ENCODE measurements around the gene HOXC10.

HOXC10 gene

GRCh38 chr12:53938326-53939140 lies 46.4 kb upstream of the HOXC10 start, which contains the start of gene HOXC13:
Gene HOXC13 (plus strand): TSS chr12:53938831. CDS start chr12:53938907, 76 bp downstream.
- peak within 1 kb of the TSS; percentile 80 for H3K9ac ChIP-seq (ENCODE audit: low read length)

GRCh38 chr12:53939141-53940108 lies 45.5 kb upstream of the HOXC10 start:
- H2AK5ac ChIP-seq (ENCODE audit: low read length): peak overlapping the region; percentile 96
- H4K91ac ChIP-seq (ENCODE audit: low read depth, low read length): peak overlapping the region; percentile 84
- H2BK5ac ChIP-seq (ENCODE audit: low read depth, low read length, poor library complexity): peak overlapping the region; percentile 87
- H3K79me2 ChIP-seq (ENCODE audit: control insufficient read depth, insufficient read depth, low read length, poor library complexity): peaks cover 14% of the 10 kb centered on the region
- peak; percentile 77 to 83 for DNase-seq
- peak overlapping the region; percentile 80 for H3K9ac ChIP-seq (ENCODE audit: low read length)
- H3K23ac ChIP-seq (ENCODE audit: low read length): no peak overlapping the region
- H3K4me1 ChIP-seq (ENCODE audit: control insufficient read depth in 1 of 2, insufficient read depth in 2 of 2, low read length in 2 of 2): peaks cover 8 to 17% of the 10 kb centered on the region in 2 experiments
- peak overlapping the region; percentile 87 for H4K12ac ChIP-seq (ENCODE audit: low read depth, low read length)
- H3K9me3 ChIP-seq (ENCODE audit: insufficient read depth, low read depth, low read length): peaks cover 5% of the 10 kb centered on the region
- H4K8ac ChIP-seq (ENCODE audit: low read depth, low read length): peak overlapping the region; percentile 90
- peak overlapping the region; percentile 90 for H3K4ac ChIP-seq (ENCODE audit: low read depth, low read length)
- H2BK12ac ChIP-seq (ENCODE audit: low read length): peak overlapping the region; percentile 95
- peaks cover 21% of the 10 kb centered on the region for H3K79me1 ChIP-seq (ENCODE audit: low read length)
- H3K27me3 ChIP-seq (ENCODE audit: insufficient read depth, low read length): peaks cover 52% of the 10 kb centered on the region
- peak overlapping the region; percentile 98 for H3K18ac ChIP-seq (ENCODE audit: low read length)
- no peaks in the 10 kb centered on the region for H3K36me3 ChIP-seq (ENCODE audit: control insufficient read depth in 1 of 2, insufficient read depth in 2 of 2, low read length in 2 of 2)
- H3K14ac ChIP-seq (ENCODE audit: low read length): peak overlapping the region; percentile 97
- peak overlapping the region; percentile 66 for H2AFZ ChIP-seq (ENCODE audit: insufficient read depth, low read length, poor library complexity)
- peak overlapping the region; percentile 85 for H3K4me3 ChIP-seq (ENCODE audit: low read depth, low read length)
- peak overlapping the region; percentile 88 for H3K4me2 ChIP-seq (ENCODE audit: low read length)
- peak overlapping the region; percentile 97 for H2BK120ac ChIP-seq (ENCODE audit: insufficient read depth, low read length, poor library complexity)
- WGBS (ENCODE audit: extremely low coverage, insufficient coverage, insufficient read length): no CpG with 5 or more reads among the region's 91 CpGs
- peak overlapping the region; percentile 84 for H3K27ac ChIP-seq (ENCODE audit: low read depth, low read length)

More at GRCh38 chr12:53938326-53939140, 46.4 kb upstream of the HOXC10 start, which contains the start of gene HOXC13:
- Histone ChIP-seq H4K91ac (ENCODE audit: low read depth, low read length) (peak within 1 kb of the TSS; percentile 84), H2AFZ (ENCODE audit: insufficient read depth, low read length, poor library complexity) (peak within 1 kb of the TSS; percentile 66), H3K27me3 (ENCODE audit: insufficient read depth, low read length) (peaks cover 56% of the 10 kb centered on the region), H3K9me3 (ENCODE audit: insufficient read depth, low read depth, low read length) (peaks cover 5% of the 10 kb centered on the region), H3K23ac (ENCODE audit: low read length) (no peak within 1 kb of the TSS), H3K36me3 (ENCODE audit: control insufficient read depth in 1 of 2, insufficient read depth in 2 of 2, low read length in 2 of 2) (no peaks in the 10 kb centered on the region), H3K18ac (ENCODE audit: low read length) (peak within 1 kb of the TSS; percentile 98), H3K79me2 (ENCODE audit: control insufficient read depth, insufficient read depth, low read length, poor library complexity) (peaks cover 14% of the 10 kb centered on the region), H3K4ac (ENCODE audit: low read depth, low read length) (peak within 1 kb of the TSS; percentile 90), H3K4me2 (ENCODE audit: low read length) (peak within 1 kb of the TSS; percentile 88), H3K4me1 (ENCODE audit: control insufficient read depth in 1 of 2, insufficient read depth in 2 of 2, low read length in 2 of 2) (peaks cover 8 to 17% of the 10 kb centered on the region in 2 experiments), H2BK5ac (ENCODE audit: low read depth, low read length, poor library complexity) (peak within 1 kb of the TSS; percentile 87), H3K79me1 (ENCODE audit: low read length) (peaks cover 21% of the 10 kb centered on the region), H4K12ac (ENCODE audit: low read depth, low read length) (peak within 1 kb of the TSS; percentile 87), H2BK12ac (ENCODE audit: low read length) (peak within 1 kb of the TSS; percentile 95), H2AK5ac (ENCODE audit: low read length) (peak within 1 kb of the TSS; percentile 96), H2BK120ac (ENCODE audit: insufficient read depth, low read length, poor library complexity) (peak within 1 kb of the TSS; percentile 97), H3K4me3 (ENCODE audit: low read depth, low read length) (peak within 1 kb of the TSS; percentile 85), H3K27ac (ENCODE audit: low read depth, low read length) (peak within 1 kb of the TSS; percentile 84), H3K14ac (ENCODE audit: low read length) (peak within 1 kb of the TSS; percentile 97), H4K8ac (ENCODE audit: low read depth, low read length) (peak within 1 kb of the TSS; percentile 90)
- WGBS (ENCODE audit: extremely low coverage, insufficient coverage, insufficient read length): no CpG with 5 or more reads among the region's 56 CpGs
- peak; percentile 78 to 79 for DNase-seq

GRCh38 chr12:53940443-53941014 lies 44.4 kb upstream of the HOXC10 start:
- Histone ChIP-seq H2BK12ac (ENCODE audit: low read length) (peak overlapping the region; percentile 84), H3K4ac (ENCODE audit: low read depth, low read length) (peak overlapping the region; percentile 84), H3K9ac (ENCODE audit: low read length) (peak overlapping the region; percentile 5), H4K8ac (ENCODE audit: low read depth, low read length) (peak overlapping the region; percentile 36), H3K27me3 (ENCODE audit: insufficient read depth, low read length) (peaks cover 51% of the 10 kb centered on the region), H3K23ac (ENCODE audit: low read length) (no peak overlapping the region), H3K4me2 (ENCODE audit: low read length) (peak overlapping the region; percentile 88), H2BK5ac (ENCODE audit: low read depth, low read length, poor library complexity) (peak overlapping the region; percentile 85), H4K12ac (ENCODE audit: low read depth, low read length) (peak overlapping the region; percentile 48), H3K79me1 (ENCODE audit: low read length) (peaks cover 21% of the 10 kb centered on the region), H3K14ac (ENCODE audit: low read length) (peak overlapping the region; percentile 80), H3K4me3 (ENCODE audit: low read depth, low read length) (peak overlapping the region; percentile 63), H3K18ac (ENCODE audit: low read length) (peak overlapping the region; percentile 63), H3K4me1 (ENCODE audit: control insufficient read depth in 1 of 2, insufficient read depth in 2 of 2, low read length in 2 of 2) (peaks cover 8 to 17% of the 10 kb centered on the region in 2 experiments), H2AFZ (ENCODE audit: insufficient read depth, low read length, poor library complexity) (peak overlapping the region; percentile 35), H4K91ac (ENCODE audit: low read depth, low read length) (peak overlapping the region; percentile 81), H3K36me3 (ENCODE audit: control insufficient read depth in 1 of 2, insufficient read depth in 2 of 2, low read length in 2 of 2) (peaks cover 9% of the 10 kb centered on the region in 2 experiments), H3K79me2 (ENCODE audit: control insufficient read depth, insufficient read depth, low read length, poor library complexity) (peaks cover 14% of the 10 kb centered on the region), H2AK5ac (ENCODE audit: low read length) (peak overlapping the region; percentile 43), H3K27ac (ENCODE audit: low read depth, low read length) (peak overlapping the region; percentile 84), H3K9me3 (ENCODE audit: insufficient read depth, low read depth, low read length) (peaks cover 11% of the 10 kb centered on the region), H2BK120ac (ENCODE audit: insufficient read depth, low read length, poor library complexity) (peak overlapping the region; percentile 76)
- no peak for DNase-seq
- WGBS (ENCODE audit: extremely low coverage, insufficient coverage, insufficient read length): no CpG with 5 or more reads among the region's 9 CpGs

DNA sequence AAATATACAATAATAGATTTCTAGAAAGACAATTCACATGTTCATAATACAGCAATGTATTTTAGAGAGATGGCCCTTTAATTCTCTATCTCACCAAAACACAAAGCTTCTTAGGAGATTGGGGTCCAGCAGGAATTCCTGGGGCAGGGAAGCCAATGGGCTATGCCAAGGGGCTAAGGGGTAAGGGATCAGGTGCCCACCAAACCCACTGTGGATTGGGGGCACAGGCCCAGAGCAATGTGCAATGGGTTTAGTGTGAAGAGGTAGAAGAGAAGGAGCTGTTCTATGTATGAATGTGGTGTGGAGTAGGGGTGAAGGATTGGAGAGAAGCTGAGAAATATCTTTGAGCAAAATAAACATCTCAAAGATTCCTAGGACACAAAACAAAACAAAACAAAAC lies 43.8 kb upstream of the HOXC10 start:
- no peak for DNase-seq
- Histone ChIP-seq H3K4me1 (ENCODE audit: control insufficient read depth in 1 of 2, insufficient read depth in 2 of 2, low read length in 2 of 2) (peaks cover 8 to 17% of the 10 kb centered on the region in 2 experiments), H4K91ac (ENCODE audit: low read depth, low read length) (peak overlapping the region; percentile 70), H3K9ac (ENCODE audit: low read length) (no peak overlapping the region), H4K8ac (ENCODE audit: low read depth, low read length) (peak overlapping the region; percentile 58), H3K4ac (ENCODE audit: low read depth, low read length) (no peak overlapping the region), H3K9me3 (ENCODE audit: insufficient read depth, low read depth, low read length) (peaks cover 11% of the 10 kb centered on the region), H3K4me3 (ENCODE audit: low read depth, low read length) (no peak overlapping the region), H3K27ac (ENCODE audit: low read depth, low read length) (peak overlapping the region; percentile 8), H3K79me1 (ENCODE audit: low read length) (peaks cover 21% of the 10 kb centered on the region), H2BK12ac (ENCODE audit: low read length) (peak overlapping the region; percentile 79), H3K27me3 (ENCODE audit: insufficient read depth, low read length) (peaks cover 50% of the 10 kb centered on the region), H2AK5ac (ENCODE audit: low read length) (peak overlapping the region; percentile 82), H2BK120ac (ENCODE audit: insufficient read depth, low read length, poor library complexity) (peak overlapping the region; percentile 85), H3K4me2 (ENCODE audit: low read length) (peak overlapping the region; percentile 37), H3K23ac (ENCODE audit: low read length) (no peak overlapping the region), H4K12ac (ENCODE audit: low read depth, low read length) (no peak overlapping the region), H2AFZ (ENCODE audit: insufficient read depth, low read length, poor library complexity) (no peak overlapping the region), H2BK5ac (ENCODE audit: low read depth, low read length, poor library complexity) (peak overlapping the region; percentile 69), H3K36me3 (ENCODE audit: control insufficient read depth in 1 of 2, insufficient read depth in 2 of 2, low read length in 2 of 2) (peaks cover 12 to 15% of the 10 kb centered on the region in 2 experiments), H3K14ac (ENCODE audit: low read length) (peak overlapping the region; percentile 60), H3K18ac (ENCODE audit: low read length) (peak overlapping the region; percentile 77), H3K79me2 (ENCODE audit: control insufficient read depth, insufficient read depth, low read length, poor library complexity) (peaks cover 14% of the 10 kb centered on the region)

Data from trophoblast cell (in vitro differentiated cells and primary cell).